NCI-H2196 (cell line): ENCODE measurements around the gene MYO1D.
A peak's percentile ranks its signal among the peaks of the same experiment; 100 is the strongest.

Source experiments
- DNase-seq: peaks from one replicate; lab custom pipeline; 2025; ENCODE audit not compliant: unreplicated experiment; lab: John Stamatoyannopoulos, UW

The MYO1D gene

DNA sequence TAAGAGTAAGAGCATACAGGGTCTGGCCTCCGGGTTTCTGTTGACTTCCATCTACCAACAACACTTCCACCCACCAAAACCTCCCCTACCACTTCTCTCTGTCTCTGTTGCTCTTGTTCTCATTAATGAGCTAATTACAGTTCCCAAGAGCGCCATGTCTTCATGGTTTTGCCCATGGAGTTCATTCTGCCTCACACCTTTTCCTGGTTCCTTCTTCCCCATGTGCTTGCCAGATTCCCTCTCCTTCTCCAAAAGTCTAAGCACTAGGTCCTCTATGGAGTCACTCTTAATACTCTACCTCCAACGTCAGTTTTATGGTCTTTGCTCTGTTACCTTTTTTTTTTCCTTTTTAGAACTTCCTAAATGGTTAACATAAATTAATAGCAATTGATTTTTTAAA, 92.8 kb downstream of the MYO1D start:
- DNase-seq, result no peak

DNA sequence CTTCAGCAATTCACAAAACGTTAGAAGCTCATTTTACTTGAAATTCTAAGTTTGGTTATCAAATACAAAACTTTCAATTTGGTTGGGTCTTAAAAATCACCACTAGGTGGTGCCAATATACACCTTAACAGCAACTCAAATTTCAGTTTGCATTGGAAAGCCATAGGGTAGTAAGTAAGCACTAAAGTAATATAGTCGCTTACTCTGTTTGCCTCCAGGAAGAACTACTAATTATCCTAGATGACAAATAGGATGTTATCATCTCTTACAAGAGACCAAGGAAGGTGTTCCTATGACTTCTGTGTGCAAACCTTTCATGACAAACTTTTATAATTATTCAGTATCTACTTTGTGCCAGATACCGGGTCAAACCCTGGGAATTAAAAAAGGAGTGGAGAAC, 93.3 kb downstream of the MYO1D start:
- DNase-seq, result peak; percentile 28

DNA sequence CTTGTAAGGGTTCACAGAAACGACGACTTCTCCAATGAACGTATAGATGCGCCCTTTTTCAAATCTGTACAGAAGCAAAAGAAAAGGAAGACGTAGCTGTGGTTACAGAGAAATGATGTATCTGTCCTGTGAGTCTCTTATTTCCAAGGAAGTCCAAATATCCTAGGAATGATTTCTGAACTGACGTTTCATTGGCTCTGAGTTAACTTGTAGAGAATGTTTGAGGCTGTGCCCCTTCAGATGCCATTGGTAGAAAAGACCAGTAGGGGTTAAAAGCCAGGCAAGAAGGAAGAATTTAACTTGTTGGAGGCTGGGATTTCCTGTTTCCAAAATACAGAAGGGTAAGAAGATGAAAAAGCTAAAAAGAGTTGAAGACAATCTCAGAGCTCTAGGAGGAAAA, 96.2 kb downstream of the MYO1D start:
- no peak for DNase-seq

DNA sequence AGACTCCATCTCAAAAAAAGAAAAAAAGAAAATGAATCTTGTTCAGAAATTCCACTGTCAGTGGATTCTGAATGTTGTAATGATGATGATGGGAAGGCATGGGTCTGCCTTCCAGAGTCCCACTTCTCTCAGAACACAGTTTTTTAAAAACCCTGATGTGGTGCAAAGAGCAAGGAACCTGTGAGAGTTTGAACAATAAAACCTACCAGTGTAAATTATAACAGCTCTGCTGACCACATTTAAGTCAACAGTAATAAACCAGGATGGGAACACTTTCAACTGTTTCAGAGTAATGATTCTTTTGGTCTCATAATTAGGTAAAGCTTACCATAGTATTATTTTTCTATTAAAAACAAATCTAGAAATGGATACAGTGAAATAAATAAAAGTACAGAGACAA, 99.0 kb downstream of the MYO1D start:
- no peak for DNase-seq

DNA sequence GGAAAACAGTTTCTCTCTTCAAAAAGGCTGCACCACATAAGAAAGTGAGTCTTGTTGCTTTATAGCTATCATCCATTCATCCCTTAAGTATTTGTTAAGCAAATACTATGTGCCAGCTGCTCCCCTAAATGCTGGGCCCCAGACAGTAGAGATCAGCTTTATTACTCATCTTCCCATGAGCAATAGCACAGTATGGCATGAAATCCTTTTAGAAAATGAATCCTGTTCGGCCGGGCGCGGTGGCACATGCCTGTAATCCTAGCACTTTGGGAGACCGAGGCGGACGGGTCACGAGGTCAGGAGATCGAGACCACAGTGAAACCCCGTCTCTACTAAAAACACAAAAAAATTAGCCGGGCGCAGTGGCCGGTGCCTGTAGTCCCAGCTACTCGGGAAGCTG, 99.5 kb downstream of the MYO1D start:
- no peak for DNase-seq

DNA sequence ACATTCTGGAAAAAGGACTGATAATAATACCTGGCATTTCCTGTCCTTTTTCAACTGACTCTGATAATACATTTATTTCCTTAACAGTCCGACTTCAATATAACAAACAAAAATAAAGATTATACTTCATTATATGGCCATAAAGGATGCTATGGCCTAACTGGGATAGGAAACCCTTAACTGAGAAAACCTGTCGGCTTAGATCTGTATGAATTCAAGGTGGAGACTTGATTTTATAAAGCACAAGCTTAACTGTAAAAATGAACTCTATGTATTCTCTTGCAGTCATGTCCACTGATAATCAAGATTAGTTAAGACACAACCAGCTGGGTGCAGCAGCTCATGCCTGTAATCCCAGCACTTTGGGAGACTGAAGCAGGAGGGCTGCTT, 102.2 kb downstream of the MYO1D start:
- DNase-seq, result no peak

DNA sequence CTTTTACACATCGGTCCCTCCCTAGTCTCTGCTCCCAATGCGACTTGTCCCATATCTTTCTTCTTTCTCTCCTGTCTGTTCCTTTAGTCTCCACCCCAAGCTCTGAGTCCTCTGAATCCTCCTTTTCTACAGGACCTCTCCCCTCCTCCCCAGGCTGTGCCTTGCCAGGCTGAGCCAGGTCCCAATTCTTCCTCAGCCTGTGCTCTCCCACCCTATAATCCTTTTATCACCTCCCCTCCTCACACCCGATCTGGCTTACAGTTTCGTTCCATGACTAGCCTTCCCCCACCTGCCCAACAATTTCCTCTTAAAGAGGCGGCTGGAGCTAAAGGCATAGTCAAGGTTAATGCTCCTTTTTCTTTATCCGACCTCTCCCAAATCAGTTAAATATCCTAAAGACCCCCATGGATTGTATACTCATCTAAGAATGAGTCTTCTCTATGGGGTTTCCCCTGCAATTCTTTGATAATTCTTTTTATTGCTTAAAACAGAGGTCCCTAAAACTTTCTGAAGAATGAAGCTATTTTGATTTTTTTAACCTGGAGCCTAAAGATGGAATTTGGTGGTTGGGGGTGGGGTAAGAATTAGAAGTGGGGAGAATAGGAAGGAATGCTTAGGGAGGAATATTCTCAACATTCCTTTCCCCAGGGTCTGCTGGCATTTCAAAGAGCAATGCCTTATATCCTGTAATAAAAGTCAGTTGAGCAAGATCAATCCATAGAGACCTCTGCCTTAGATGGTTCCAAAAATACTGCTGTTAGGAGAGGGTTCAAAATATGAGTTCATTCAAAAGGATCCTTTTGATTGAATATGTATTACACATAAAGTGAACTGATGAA, 102.8 kb downstream of the MYO1D start:
- no peak for DNase-seq

DNA sequence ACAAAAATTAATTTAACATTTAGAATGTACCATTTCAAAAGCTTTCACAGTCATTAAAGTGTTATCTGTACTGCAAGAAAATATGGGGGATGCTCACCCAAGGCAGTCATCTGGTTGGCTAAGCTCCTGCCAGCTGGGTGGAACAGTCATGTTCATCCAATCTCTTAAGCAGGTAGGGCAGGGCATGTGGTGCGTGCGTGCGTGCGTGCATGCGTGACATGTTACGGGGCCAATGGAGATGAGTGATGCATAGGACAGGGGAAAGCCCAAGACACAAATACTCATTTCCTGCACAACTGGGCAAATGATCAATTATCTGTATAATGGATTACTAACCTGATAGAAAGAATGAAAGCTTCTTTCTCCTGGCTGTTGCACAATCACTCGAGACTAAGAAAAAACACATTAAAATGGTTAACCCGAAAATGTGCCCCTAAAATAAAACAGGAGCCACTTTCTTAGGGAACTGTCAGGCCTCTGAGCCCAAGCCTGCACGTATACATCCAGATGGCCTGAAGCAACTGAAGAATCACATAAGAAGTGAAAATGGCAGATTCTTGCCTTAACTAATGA, 104.4 kb downstream of the MYO1D start:
- no peak for DNase-seq

DNA sequence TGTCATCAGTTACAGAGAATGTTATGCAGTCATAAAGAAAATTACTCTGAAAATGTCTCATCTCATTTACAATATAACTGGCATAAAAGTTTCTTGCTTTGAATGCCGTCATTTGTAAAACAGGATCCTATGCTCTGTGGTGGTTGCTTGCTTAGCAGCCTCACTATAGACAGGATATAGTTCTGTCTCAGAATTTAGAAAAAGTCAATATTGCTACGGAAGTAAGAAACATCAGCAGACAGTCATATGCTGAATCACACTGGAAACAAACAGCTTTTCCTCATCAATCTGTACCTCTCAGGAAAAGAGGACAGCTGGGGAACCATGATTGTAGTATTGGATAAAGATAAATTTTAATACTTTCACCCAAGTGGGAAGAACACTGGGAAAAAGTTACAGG, 105.5 kb downstream of the MYO1D start:
- no peak for DNase-seq

DNA sequence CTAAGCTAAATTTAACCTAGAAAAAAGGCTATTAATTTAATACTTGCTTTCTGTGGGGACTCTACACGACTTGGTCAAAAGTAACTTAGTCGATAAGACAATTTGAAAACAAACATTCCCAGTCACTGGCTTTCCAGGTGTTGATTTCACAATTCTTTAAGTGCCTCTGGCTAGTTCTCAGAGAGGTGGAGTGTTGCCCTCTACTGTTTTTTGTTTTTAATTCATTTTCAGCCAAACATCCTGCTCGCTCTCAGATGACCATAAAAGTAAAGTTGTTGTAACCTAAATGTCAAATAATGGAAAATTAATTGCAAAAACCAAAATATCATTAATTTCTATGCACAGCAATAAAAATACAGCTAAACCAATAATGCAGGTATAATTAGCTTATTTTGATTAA, 107.1 kb downstream of the MYO1D start:
- DNase-seq, result peak; percentile 19

DNA sequence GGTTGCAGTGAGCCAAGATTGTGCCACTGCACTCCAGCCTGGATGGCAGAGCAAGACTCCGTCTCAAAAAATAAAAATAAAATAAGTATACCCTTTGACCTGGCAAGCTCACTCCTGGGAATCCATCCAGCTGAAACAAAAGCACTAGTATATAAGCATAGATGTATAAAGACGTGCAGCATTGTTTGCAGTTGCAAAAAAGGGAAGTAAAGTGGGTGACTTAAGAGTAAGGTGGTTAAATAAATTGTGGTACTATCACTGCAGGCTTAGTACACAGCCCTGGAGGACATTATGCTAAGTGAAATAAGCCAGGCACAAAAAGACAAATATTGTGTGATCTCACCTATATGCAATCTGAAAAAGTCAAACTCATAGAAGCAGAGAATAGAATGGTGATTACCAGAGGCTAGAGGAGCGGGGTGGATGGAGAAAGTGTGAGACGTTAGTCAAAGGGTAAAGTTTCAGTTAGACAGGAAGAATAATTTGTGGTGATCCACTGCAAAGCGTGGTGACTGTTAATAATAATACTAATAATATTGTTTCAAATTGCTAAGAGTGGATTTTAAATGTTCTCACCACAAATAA, 113.0 kb downstream of the MYO1D start:
- no peak for DNase-seq

DNA sequence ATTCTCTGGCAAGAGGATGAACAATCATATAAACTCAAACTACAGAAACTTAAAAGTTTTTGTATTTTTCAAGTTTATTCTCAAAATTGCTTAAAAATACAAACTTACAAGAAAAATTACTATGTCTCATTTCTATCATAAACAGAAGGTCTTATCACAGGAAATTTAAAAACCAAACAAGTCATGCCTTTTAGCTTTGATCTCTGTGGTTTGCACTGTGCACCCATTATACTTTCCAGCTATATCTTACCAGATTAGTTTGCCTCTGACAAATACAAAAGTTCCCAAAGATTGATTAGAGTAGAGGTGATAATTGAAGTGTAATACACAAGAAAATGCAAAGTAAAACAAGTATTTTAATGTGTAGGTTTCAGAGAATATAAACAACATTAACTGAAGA, 117.4 kb downstream of the MYO1D start:
- no peak for DNase-seq

DNA sequence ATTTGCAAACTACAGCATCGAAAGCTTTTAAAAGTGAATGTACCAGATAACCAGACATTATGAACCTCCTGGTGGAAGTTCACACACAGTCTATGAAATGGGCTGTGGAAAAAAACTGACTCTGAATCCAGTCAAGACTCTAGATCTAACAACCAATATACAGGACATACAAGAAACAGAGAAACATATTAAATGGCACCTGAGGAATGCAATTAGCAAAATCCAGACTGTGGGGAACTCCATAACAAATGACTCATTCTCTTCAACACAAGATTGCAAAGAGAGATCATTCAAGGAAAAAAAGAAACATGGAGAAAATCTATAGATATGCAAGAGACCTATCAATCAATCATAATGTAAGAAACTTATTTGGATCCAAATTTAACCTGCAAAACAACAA, 119.0 kb downstream of the MYO1D start:
- no peak for DNase-seq

DNA sequence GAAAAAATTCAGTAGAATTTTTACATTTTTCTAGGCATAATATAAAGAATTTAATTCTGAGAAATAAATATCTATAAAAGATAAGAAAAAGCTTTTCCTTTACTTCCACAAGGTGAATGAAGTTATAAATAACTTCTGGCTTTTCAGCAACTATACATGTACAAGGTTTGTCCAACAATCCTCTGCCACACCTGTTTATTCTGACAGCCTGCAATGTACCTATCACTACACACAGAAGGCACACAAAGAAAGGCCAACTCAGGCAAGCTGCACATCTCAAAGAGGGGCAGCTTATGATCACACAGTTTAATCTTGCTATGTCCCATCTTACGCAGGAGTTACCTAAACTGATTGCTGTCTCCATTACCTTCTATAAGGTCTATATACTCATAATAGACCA, 120.2 kb downstream of the MYO1D start:
- no peak for DNase-seq

DNA sequence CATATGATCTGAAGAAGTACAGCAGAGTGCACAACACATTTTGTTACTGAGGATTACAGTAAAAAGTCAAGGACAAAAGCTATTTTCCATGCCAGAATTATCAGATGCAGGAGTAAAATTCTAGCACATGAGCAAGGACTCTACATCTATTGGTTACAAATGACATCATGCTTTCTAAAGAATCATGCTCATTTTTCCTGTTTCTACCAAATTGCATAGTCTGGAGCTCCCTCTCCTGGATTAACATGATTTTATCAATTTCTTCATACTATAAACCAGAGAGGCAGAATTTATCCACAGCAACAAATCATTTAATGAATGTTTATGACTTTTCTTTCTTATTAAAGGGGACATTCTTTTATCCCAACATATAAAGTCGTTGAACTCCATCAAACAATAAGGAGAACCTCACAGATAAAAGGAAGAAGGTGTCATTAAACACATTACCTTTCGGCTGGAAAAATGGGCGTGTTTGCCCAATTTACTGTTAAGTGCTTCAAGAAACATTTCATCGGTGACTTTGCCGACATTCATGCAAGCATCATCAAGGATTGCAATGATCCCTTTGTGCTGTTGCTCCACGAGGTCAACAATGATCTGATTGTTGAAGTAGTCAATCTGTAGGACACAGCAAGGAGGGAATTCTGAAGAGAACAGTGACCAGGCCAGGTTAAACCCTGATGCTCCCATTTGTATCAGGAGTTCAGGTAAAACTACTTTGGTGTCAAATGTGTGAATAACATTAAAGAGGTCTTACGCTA, 121.7 kb downstream of the MYO1D start:
- DNase-seq, result peak; percentile 33

DNA sequence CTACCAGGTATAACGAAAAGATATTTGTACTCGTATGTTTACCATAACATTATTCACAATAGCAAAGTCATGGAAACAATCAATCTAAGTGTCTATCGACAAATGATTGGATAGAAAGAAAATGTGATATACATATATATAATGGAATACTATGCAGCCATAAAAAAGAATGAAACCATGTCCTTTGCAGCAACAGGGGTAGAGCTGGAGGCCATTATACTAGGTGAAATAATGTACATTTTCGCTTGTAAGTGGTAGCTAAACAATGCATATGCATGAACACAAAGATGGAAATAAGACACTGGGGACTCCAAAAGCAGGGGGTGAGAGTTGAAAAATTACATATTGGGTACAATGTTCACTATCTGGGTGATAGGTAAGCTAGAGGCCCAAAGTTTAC, 124.0 kb downstream of the MYO1D start:
- no peak for DNase-seq

DNA sequence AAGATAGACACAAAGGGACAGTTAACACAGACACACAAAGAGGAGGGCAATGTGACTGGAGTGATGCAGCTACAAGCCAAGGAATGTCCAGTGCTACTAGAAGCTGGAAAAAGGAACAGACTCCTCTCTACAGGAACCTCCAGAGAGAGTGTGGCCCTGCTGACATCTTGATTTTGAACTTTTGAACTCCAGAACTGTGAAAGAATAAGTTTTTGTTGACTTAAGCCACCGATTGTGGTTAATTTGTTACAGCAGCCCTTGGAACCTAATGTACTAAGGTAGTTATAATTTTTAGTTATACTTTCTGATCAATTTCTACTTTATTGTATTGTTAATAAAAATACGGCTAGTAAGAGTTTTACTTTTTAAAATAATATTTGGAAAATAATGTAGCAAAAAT, 129.1 kb downstream of the MYO1D start:
- DNase-seq, result no peak

DNA sequence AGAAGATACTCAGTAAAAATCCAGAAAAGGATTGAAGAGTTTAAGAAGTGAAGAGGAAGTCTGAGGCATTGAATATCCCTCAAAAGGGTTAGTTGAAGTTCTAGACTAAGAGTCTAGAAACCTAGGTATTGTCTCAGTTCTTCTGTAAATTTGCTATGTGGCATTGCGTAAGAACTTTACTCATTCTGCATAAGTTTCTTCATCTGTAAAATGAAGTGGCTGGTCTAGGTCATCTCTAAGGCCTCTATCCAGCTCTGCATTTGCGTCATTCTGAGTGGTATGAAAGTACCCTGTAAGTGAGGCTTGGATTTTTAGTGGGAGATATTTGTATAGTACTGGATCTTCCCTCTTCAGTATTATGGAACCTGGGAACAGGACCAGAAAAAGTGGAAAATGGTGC, 130.2 kb downstream of the MYO1D start:
- DNase-seq, result no peak

DNA sequence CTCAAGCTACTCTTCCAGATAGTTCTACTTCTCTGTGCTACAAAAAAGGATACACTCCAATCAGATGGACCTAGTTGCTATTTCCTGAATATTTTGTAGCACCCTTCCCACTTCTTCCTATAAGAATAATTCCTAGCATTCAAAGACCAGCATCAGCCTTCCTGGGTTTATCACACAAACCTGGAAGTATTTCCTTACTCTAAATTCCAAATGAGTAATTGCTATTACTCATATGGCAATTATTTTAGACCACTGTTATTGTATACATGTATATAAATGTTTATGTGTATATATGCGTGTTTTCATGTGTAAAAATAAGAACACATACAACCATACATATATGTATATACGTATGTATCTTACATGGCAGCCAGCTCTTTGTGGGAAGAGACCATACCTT, 130.6 kb downstream of the MYO1D start:
- DNase-seq, result no peak

DNA sequence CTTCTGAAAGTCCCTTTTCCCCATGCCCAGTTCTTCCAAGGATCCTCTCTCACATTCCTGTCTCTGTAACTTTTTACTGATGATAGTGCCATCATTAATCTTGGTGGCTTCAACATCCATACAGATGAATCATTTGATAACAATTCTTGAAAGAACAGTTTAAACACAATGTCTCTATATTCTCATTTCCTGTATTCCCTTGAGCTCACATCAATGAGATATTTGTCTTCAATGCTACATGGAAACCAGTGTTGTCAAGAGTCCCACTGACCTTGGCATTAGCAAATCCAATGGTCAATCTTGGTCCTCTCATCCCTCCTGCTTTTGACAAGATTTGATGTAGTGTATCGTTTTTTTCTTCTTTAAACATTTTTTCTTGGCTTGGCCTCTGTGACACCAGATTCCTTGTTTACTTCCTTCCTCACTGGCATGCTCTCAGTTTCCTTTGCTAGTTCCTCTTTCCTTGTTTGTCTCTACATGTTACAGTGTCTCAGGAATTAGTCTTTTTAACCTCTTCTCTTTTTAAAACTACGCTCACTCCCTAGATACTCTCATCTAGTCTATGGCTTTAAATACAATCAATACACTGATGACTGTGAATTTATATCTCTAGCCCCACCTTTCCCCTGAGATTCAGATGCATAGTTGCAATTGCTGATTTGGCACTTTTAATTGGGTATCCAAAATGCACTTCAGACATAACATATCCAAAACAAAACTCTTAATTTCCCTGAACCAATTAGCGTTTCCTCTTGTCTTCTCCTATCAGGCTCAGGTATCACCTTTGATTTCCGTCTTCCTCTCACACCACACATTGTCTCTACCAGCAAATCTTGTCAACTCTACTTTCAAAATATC, 134.0 kb downstream of the MYO1D start:
- no peak for DNase-seq

DNA sequence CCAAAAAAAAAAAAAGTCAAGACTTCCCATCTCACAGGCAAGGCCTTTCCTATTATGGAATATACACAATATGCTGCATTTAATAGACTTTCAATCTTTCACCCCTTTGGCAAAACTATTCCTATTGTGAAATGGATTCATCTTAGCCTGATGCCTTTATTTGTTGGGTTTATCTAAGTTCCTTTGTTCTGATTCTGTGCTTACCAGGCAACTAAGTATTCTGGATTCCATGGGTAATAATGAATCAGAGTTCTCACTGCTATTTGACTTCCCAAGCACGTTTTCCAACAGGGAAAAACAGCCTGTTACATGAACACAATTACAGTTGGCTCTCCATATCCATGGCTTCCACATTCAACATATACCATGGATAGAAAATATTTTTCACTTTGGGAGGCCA, 135.5 kb downstream of the MYO1D start:
- DNase-seq, result no peak
